Smooth muscle cell (in vitro differentiated cells): ENCODE results near the gene BCAT1. TPM values are rescaled to one million over a fixed set of nuclear protein-coding genes. Genes with fewer than 3 reads are reported as not detected.
"Not testable (repeated sequence)": the region's sequence is repeated elsewhere in the genome, so short reads cannot be mapped to it uniquely, and the experiment has no call there.

ENCODE experiments used
- DNase-seq: peaks from one replicate; lab custom pipeline; 2025; ENCODE audit not compliant: unreplicated experiment; lab: John Stamatoyannopoulos, UW
- H2AFZ ChIP-seq: fragments of 200-600 bp; sonication (generic); 2 replicates; pipeline ENCODE4 v1.6.0; 2016; ENCODE audit warnings: antibody characterized with exemption, low read depth, mild to moderate bottlenecking
- H3F3A ChIP-seq: fragments of 200-600 bp; sonication (generic); 2 replicates; pipeline ENCODE4 v1.6.0; 2017; ENCODE audit warnings: antibody characterized with exemption, low read depth
- H3K27ac ChIP-seq: fragments of 200-600 bp; sonication (generic); 2 replicates; pipeline ENCODE4 v1.5.1; 2016; ENCODE audit warnings: low read depth, mild to moderate bottlenecking
- H3K27me3 ChIP-seq: fragments of 200-600 bp; sonication (generic); 2 replicates; pipeline ENCODE4 v1.6.1; 2016; ENCODE audit warnings: low read depth, mild to moderate bottlenecking
- H3K36me3 ChIP-seq: fragments of 200-600 bp; sonication (generic); 2 replicates; pipeline ENCODE4 v1.5.1; 2016; ENCODE audit warnings: low read depth
- H3K4me1 ChIP-seq: fragments of 200-600 bp; sonication (generic); 2 replicates; pipeline ENCODE4 v1.5.1; 2016; ENCODE audit warnings: low read depth
- H3K4me2 ChIP-seq: fragments of 200-600 bp; sonication (generic); 2 replicates; pipeline ENCODE4 v1.6.0; 2016; ENCODE audit warnings: mild to moderate bottlenecking
- H3K4me3 ChIP-seq: fragments of 200-600 bp; sonication (generic); 2 replicates; pipeline ENCODE4 v1.5.1; 2016; ENCODE audit warnings: mild to moderate bottlenecking
- H3K79me2 ChIP-seq: fragments of 200-600 bp; sonication (generic); 2 replicates; pipeline ENCODE4 v1.6.0; 2016; ENCODE audit warnings: low read depth, mild to moderate bottlenecking
- H3K9ac ChIP-seq: fragments of 200-600 bp; sonication (generic); 2 replicates; pipeline ENCODE4 v1.6.0; 2016; ENCODE audit warnings: low read depth
- H3K9me3 ChIP-seq: fragments of 200-600 bp; sonication (generic); replicated peaks from 2 replicates; pipeline ENCODE4 v1.5.1; 2016; ENCODE audit warnings: low read depth
- H4K20me1 ChIP-seq: fragments of 200-600 bp; sonication (generic); 2 replicates; pipeline ENCODE4 v1.6.0; 2016; ENCODE audit warnings: low read depth
- CTCF ChIP-seq: fragments of 200-600 bp; sonication (generic); IDR thresholded peaks from 2 replicates; pipeline ENCODE4 v1.5.1; 2017; ENCODE audit warnings: borderline replicate concordance, mild to moderate bottlenecking, antibody characterized with exemption; ENCODE audit not compliant: insufficient read depth, poor library complexity, severe bottlenecking
- WGBS: methylation state at CpG from one replicate; pipeline ENCODE4 v1.1.7; 2016; ENCODE audit warnings: low lambda C conversion rate; 5-methylcytosine and 5-hydroxymethylcytosine counted together
- polyA plus RNA-seq: library from polyadenylated mRNA; unstranded; fragments of >200 nt; fragmentation: Nextera tagmentation; extraction: Ambion mirVana; gene quantifications from 2 replicates; pipeline ENCODE4 v1.2.1, GENCODE V29; 2016
- total RNA-seq: library from RNA; depleted of rRNA; stranded (reverse); fragments of >200 nt; gene quantifications from 2 replicates; pipeline ENCODE4 v1.2.3, GENCODE V29; 2014

BCAT1 gene
- total and polyA plus RNA-seq, 2 experiments from 2014 or later = 78.2 to 174 TPM

- Histone ChIP-seq H3K4me3 (no peak overlapping the region), H4K20me1 (peaks cover 16% of the 10 kb centered on the region), H3K36me3 (no peaks in the 10 kb centered on the region), H3K27me3 (no peaks in the 10 kb centered on the region), H3K79me2 (peaks cover 20% of the 10 kb centered on the region), H2AFZ (no peak overlapping the region), H3K4me1 (peaks cover 6% of the 10 kb centered on the region), H3K4me2 (no peak overlapping the region), H3F3A (peaks cover 7% of the 10 kb centered on the region), H3K9me3 (no peaks in the 10 kb centered on the region), H3K9ac (no peak overlapping the region), H3K27ac (peak overlapping the region; percentile 47)
- TF ChIP-seq CTCF = no peak
- DNase-seq = no peak
- 71% methylated on average over 1 of the region's 1 CpG for WGBS
Measured at GRCh38 chr12:24854017-24854416, 94.9 kb downstream of the BCAT1 start.

GRCh38 chr12:24853588-24853987, 95.3 kb downstream of the BCAT1 start:
- Histone ChIP-seq H3K9ac (no peak overlapping the region), H3K27me3 (no peaks in the 10 kb centered on the region), H3K27ac (peak overlapping the region; percentile 47), H3K4me2 (no peak overlapping the region), H4K20me1 (peaks cover 18% of the 10 kb centered on the region), H3K36me3 (no peaks in the 10 kb centered on the region), H3K9me3 (no peaks in the 10 kb centered on the region), H3K4me3 (no peak overlapping the region), H3K79me2 (peaks cover 16% of the 10 kb centered on the region), H3K4me1 (peaks cover 6% of the 10 kb centered on the region), H2AFZ (no peak overlapping the region), H3F3A (peaks cover 7% of the 10 kb centered on the region)
- no peak for TF ChIP-seq CTCF
- DNase-seq = no peak
- 71% methylated on average over 2 of the region's 2 CpGs for WGBS

DNA sequence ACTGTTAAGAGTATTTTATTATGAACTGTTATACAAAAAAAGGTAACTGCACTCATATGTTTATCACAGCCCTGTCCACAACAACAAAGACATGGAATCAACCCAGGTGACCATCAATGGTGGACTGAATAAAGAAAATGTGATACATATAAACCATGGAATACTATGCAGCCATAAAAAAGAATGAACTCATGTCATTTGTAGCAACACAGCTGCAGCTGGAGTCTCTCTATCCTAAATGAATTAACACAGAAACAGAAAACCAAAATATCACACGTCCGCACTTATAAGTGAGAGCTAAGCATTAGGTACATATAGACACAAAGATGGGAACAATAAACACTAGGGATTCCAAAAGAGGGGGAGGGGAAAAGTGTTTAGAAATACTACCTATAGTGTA, 95.8 kb downstream of the BCAT1 start:
- Histone ChIP-seq H3K27ac (peak overlapping the region; percentile 2), H3K79me2 (peaks cover 13% of the 10 kb centered on the region), H3K27me3 (no peaks in the 10 kb centered on the region), H3K9me3 (no peaks in the 10 kb centered on the region), H3K4me1 (peaks cover 6% of the 10 kb centered on the region), H3K4me2 (no peak overlapping the region), H3F3A (peaks cover 7% of the 10 kb centered on the region), H3K9ac (no peak overlapping the region), H2AFZ (no peak overlapping the region), H3K4me3 (no peak overlapping the region), H3K36me3 (no peaks in the 10 kb centered on the region), H4K20me1 (peaks cover 18% of the 10 kb centered on the region)
- WGBS = 100% methylated on average over 2 of the region's 2 CpGs
- DNase-seq = no peak
- TF ChIP-seq CTCF = no peak

GRCh38 chr12:24852420-24852819, 96.5 kb downstream of the BCAT1 start:
- Histone ChIP-seq H3K9me3 (no peaks in the 10 kb centered on the region), H3K27ac (no peak overlapping the region), H3K27me3 (no peaks in the 10 kb centered on the region), H4K20me1 (peaks cover 18% of the 10 kb centered on the region), H3K4me3 (no peak overlapping the region), H3K36me3 (peaks cover 4% of the 10 kb centered on the region), H3F3A (peaks cover 7% of the 10 kb centered on the region), H2AFZ (no peak overlapping the region), H3K79me2 (peaks cover 13% of the 10 kb centered on the region), H3K9ac (no peak overlapping the region), H3K4me1 (peaks cover 6% of the 10 kb centered on the region), H3K4me2 (no peak overlapping the region)
- no peak for DNase-seq
- WGBS = 97% methylated on average over 1 of the region's 1 CpG
- TF ChIP-seq CTCF = peak; percentile 36

GRCh38 chr12:24851883-24852282, 97.0 kb downstream of the BCAT1 start:
- not testable (repeated sequence) for H3K4me2 ChIP-seq, H3K9ac ChIP-seq

More at GRCh38 chr12:24851883-24852282, 97.0 kb downstream of the BCAT1 start:
- peaks cover 13% of the 10 kb centered on the region for H3K79me2 ChIP-seq
- not testable (repeated sequence) for H3K4me1 ChIP-seq, DNase-seq, H2AFZ ChIP-seq, H3F3A ChIP-seq, H3K27ac ChIP-seq, H3K9me3 ChIP-seq, H3K4me3 ChIP-seq, H3K36me3 ChIP-seq, H3K27me3 ChIP-seq
- WGBS = 57% methylated on average over 2 of the region's 2 CpGs
- H4K20me1 ChIP-seq = peaks cover 18% of the 10 kb centered on the region
